ENCODE data around the gene FZR1. TPM values are rescaled to one million over a fixed set of nuclear protein-coding genes. Genes with fewer than 3 reads are reported as not detected.

The FZR1 gene
- total RNA-seq, 1 donor from 2014 or later, result 63.0 TPM

GRCh38 chr19:3471954-3472655 lies 34.0 kb upstream of the FZR1 start:
- intact Hi-C loops (cut with micrococcal nuclease), result no loop called here

DNA sequence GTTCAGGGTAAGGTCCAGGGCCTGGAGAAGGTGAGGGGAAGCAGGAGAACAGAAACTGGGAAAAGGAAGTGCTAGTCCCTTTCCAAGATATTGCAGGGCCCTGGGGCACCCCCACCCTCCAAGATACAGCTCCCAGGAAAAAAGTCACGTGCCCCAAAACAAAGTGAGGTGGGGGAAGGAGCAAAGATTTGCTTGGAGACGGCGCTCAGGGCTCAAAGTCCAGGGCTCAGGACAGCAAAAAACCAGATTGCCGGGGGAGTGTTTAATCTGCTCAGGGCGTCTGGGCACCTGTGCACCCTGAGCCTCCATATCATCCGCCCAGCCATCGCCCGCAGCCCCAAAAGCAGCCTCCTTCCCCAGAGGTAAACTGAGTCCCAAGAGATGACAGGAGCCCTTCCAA lies 32.1 kb upstream of the FZR1 start:
- intact Hi-C loops (cut with micrococcal nuclease), result no loop called here

GRCh38 chr19:3474614-3475013 lies 31.5 kb upstream of the FZR1 start:
- intact Hi-C loops (cut with micrococcal nuclease), result loop anchor here (5.0 kb wide), 1 partner anchor 167 kb away; no protein-coding TSS in a partner anchor

- intact Hi-C loops (cut with micrococcal nuclease), result loop anchor here (5.0 kb wide), 1 partner anchor 168 kb away; no protein-coding TSS in a partner anchor
Observed at GRCh38 chr19:3475449-3475848, 30.7 kb upstream of the FZR1 start.

DNA sequence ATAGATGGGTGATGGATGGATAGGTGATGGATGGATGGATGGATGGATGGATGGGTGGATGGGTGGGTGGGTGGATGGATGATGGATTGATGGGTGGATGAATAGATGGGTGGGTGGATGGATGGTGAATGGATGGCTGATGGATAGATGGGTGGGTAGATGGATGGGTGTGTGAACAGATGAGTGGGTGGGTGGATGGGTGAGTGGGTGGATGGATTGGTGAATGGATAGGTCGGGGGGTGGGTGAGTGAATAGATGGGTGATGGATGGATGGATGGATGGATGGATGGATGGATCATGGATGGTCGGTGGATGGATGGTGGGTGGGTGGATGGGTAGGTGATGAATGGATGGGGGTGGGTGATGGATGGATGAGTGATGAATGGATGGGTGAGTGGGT lies 29.3 kb upstream of the FZR1 start:
- intact Hi-C loops (cut with micrococcal nuclease), result loop anchor here (5.0 kb wide), 1 partner anchor 170 kb away; no protein-coding TSS in a partner anchor

DNA sequence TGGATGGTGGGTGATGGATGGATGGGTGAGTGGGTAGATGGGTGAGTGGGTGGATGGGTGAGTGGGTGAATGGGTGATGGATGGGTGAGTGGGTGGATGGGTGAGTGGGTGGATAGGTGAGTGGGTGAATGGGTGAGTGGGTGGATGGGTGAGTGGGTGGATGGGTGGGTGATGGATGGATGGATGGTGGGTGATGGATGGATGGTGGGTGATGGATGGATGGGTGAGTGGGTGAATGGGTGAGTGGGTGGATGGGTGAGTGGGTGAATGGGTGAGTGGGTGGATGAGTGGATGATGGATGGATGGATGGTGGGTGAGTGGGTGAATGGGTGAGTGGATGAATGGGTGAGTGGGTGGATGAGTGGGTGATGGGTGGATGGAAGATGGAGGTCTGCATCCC lies 28.6 kb upstream of the FZR1 start:
- intact Hi-C loops (cut with micrococcal nuclease), result loop anchor here (5.0 kb wide), 1 partner anchor 170 kb away; no protein-coding TSS in a partner anchor

DNA sequence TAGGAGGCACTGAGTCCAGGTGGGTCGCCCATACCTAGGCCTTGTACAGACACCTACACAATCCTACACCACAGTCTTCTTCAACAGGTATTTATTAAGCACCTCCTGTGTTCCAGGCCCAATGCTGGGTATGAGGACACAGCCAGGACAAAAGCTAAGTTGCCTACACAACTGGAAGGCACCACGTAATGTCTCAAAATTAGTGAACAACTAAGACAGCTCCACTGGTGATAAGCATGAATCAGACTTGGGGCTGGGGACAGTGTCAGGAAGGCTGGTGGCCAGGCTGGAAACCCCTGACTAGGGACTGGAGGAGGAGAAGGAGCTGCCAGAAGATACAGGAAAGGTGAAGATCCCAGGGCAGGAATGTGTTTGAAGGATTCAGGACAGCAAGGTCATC lies 28.2 kb upstream of the FZR1 start:
- intact Hi-C loops (cut with micrococcal nuclease), result loop anchor here (2.0 to 5.0 kb wide), 2 partner anchors 77 to 171 kb away; no protein-coding TSS in a partner anchor

DNA sequence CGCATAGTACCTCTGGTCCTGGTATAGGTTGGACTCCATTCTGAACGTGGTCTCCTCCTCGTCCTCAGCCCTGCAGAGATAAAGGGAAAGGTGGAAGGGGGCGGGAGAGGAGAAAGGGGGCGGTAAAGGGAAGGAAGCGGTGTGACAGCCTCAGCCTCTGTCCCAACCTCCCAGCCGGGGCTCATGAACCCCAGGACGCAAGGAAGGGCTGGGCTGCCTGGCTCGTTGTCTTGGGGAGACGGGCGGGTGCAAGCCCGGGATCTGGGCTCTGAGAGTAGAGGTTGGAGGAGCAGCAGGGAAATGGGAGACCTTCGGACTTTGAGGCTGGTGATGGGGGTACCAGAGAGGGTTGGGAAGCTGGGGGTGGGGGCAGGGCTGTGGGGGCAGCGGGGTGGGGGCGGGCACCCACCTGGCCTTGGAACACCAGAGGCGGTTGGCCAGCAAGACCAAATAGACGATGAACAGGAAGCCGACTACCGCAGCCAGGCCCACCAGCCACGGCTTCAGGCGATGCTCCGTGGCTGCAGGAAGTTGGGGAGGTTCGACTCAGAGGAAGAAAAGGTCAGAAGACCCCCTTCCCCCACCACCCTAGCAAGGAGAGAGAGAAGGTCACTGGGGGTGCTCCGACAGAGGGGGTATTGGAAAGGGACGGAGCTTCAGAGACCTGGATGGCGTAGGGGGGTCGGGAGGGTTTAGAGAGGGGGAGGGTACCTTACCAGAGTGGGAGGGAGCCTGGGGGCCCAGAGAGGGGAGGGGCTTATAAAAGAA lies 27.5 kb upstream of the FZR1 start:
- intact Hi-C loops (cut with micrococcal nuclease), result loop anchor here (1.0 to 5.0 kb wide), 8 partner anchors 16 to 202 kb away; partner anchors contain the start of genes FZR1 and HMG20B

DNA sequence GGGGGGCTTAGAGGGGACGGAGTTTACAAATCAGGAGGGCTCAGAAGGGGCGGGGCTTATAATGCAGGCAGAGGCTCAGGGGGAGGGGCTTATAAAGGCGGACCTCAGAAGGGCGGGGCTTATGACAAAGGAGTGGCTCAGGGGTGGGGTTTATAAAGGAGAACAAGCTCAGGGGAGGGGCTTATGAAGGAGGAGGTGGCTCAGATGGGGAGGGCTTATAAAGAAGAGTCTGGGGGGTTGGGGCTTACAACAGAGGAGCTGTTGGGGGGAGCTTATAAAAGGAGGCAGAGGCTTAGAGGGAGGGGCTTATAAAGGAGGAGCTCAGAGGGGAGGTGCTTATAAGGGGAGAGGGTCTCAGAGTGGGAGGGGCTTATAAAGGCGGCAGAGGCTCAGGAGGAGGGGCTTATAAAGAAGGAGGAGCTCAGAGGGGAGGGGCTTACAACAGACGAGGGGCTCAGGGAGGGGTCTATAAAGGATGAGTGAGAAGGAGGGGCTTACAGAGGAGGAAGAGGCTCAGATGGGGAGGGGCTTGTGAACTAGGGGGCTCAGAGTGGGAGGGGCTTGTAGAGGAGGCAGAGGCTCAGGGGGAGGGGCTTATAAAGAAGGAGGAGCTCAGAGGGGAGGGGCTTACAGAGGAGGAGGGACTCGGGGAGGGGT lies 26.8 kb upstream of the FZR1 start:
- intact Hi-C loops (cut with micrococcal nuclease), result loop anchor here (1.0 to 5.0 kb wide), 8 partner anchors 15 to 203 kb away; partner anchors contain the start of genes FZR1 and HMG20B

GRCh38 chr19:3479834-3480215 lies 26.3 kb upstream of the FZR1 start:
- intact Hi-C loops (cut with micrococcal nuclease), result loop anchor here (1.0 to 10.0 kb wide), 9 partner anchors 14 to 835 kb away; partner anchors contain the start of genes FZR1 and HMG20B

DNA sequence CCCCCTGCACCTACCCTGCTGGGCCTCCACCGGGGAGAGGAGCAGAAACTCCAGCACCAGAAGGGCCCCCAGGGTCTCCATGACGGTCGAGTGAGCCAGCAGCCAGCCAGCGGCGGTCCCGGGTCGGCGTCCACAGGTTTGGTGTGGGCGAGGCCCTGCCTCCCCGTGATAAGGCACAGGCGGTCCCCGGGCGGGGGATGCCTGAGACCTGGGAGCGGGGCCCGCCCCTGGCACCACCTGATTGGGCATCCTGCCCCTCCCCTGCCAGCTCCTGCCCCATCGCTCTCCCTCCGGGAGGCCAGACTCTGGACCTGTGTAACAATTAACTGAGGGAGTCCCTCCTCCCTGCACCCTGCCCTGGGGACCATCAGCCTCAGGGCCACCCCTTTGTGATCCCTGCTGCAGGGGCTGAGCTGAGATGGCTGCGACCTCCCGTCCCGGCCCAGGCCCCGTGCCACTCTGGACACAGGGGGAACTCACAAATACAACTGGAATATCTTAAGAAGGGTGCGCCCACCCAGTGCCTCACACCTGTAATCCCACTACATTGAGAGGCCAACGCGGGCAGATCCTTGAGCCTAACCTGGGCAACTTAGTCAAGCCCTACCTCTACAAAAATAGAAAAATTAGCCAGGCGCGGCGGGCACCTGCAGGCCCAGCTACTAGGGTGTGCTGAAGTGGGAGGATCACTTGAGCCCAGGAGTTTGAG lies 25.6 kb upstream of the FZR1 start, which contains the start of gene SMIM24:
Gene SMIM24, minus strand, starts transcription at position 143 of the 709 bp plus-strand sequence. Its CDS starts 62 bp downstream, at position 81.
- intact Hi-C loops (cut with micrococcal nuclease), result loop anchor here (10.0 kb wide), 1 partner anchor 836 kb away; no protein-coding TSS in a partner anchor

DNA sequence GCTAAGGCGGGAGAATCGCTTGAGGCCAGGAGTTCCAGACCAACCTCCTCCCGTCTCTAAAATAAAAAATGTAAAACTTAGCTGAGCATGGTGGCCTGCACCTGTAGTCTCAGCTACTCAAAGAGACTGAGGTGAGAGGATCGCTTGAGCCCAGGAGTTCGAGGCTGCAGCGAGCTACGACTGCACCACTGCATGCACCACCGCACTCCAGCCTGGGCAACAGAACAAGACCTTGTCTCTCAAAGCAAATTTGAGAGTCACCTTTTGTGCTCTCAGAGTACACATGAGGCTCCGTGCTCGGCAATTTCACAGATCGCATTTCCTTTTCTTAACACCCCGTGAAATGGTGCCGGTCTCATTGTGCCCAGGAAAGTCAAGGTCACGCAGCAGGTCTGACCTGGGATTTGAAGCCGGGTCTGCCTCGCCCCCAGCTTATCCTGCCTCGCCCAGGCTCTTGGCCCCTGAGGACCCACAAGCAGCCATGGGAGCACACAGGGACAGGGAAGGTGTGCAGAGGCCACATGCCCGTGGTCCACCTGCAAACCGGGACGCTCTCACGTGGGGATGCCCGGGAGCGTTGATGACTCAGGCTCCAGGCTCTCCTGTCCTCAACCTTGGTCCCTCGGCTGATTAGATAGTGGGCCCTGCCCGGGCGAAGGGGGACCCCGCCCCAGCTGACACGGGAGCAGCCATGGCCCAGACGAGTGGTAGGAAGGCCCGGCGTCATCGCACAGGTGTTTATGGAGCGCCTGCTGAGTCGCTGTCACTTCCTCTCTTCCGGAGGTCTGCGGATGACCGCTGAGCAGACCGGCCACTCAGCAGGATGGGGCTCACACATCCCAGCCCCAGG lies 24.6 kb upstream of the FZR1 start:
- intact Hi-C loops (cut with micrococcal nuclease), result loop anchor here (10.0 kb wide), 1 partner anchor 837 kb away; no protein-coding TSS in a partner anchor

DNA sequence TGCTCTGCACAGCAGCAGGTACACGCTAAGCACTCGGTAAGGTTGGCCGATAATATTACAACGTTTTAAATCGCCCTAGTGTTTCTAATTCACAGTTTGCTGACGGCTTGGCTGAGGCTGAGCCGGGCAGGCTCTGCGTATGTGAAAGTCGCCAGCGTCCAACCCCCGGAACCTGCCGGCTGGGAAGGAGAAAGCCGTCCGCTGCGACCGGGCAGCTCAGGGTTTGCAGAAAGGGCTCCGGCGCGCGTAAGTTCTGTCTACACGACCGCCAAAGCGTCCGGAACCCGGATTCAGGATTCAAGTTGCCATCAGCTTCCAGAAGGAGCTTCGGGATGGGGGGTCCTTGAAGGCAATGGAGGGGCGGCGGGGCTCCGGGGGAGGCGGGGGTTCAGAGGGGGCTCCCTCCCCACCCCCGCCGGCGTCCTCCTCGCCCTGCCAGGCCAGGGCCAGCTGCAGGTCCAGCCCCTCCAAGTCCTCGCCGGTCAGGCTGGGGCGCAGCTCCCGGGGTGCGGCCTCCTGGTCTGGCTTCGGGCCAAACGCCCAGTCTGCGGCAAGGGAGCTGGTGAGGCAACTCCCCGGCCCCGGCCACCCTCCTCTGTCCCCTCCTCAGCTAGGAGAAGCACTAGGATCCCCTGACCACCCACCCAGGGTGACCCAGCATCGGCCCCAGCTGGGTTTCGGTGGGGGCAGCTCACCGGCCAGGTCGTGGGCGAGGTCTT lies 23.4 kb upstream of the FZR1 start:
- intact Hi-C loops (cut with micrococcal nuclease), result loop anchor here (10.0 kb wide), 1 partner anchor 838 kb away; no protein-coding TSS in a partner anchor

GRCh38 chr19:3483226-3483628 lies 22.9 kb upstream of the FZR1 start, which contains the start of gene SMIM44:
Gene SMIM44, minus strand, starts transcription at chr19:3483441. Its CDS starts 38 bp downstream, at chr19:3483403.
- intact Hi-C loops (cut with micrococcal nuclease), result loop anchor here (10.0 kb wide), 1 partner anchor 838 kb away; no protein-coding TSS in a partner anchor

- intact Hi-C loops (cut with micrococcal nuclease), result no loop called here
Observed at GRCh38 chr19:3491396-3492119, 14.6 kb upstream of the FZR1 start.

DNA sequence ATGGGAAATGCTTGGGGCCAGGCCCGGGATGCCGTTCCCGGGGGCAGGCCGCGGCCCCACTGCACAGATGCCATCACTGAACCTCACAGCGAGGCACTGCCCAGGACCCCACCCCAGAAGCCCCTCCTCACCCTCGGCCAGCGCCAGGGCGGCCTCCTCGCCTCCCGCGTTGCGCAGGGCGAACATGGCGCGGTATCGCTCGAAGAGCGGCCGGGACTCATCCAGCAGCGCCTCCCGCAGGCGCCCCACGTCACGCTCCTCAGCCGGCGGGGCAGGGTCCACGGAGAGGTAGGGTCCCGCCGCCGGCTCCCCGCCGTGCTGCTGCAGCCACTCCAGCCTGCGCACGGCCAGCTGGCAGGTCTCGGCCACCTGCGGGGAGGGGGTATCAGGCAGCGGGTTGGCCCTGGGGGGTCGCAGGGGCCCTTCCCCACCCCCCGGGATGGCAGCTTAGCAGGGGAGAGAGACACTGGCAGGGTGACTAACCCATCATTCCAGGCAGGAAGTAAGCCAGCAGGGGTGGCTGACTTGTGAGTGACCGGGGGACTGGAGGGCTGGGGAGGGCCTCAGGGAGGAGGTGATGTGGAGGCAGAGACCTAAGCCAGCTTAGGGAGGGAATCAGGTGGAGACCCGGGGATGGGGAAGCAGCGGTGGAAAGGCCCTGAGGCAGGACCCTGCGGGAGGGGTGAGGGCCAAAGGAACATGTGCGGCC lies 13.8 kb upstream of the FZR1 start:
- intact Hi-C loops (cut with micrococcal nuclease), result no loop called here

DNA sequence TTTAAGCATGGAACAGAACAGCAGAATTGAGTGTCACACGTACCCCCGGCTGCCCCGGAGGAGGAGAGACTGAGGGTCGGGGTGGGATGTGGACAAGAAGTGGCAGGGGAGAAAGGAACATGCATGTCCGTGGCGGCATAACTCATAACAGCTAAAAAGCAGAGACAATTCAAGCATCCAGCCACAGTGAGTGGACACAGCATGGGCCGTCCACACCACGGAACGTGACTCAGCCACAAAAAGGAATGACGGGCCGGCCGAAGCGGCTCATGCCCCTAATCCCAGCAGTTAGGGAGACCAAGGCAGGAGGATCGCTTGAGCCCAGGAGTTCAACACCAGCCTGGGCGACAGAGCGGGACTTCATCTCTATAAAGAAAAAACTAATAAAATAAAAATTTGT lies 13.2 kb upstream of the FZR1 start:
- intact Hi-C loops (cut with micrococcal nuclease), result no loop called here

All from T-helper 1 cell treated with Interleukin-12 subunit alpha and Interleukin-12 subunit beta and Interleukin-4 antibody, amounts not matched to agents 30 ng/mL and 1 ng/mL, for 36 hours (primary cell).